ENCODE measurements around the gene RAD18.

The RAD18 gene

DNA sequence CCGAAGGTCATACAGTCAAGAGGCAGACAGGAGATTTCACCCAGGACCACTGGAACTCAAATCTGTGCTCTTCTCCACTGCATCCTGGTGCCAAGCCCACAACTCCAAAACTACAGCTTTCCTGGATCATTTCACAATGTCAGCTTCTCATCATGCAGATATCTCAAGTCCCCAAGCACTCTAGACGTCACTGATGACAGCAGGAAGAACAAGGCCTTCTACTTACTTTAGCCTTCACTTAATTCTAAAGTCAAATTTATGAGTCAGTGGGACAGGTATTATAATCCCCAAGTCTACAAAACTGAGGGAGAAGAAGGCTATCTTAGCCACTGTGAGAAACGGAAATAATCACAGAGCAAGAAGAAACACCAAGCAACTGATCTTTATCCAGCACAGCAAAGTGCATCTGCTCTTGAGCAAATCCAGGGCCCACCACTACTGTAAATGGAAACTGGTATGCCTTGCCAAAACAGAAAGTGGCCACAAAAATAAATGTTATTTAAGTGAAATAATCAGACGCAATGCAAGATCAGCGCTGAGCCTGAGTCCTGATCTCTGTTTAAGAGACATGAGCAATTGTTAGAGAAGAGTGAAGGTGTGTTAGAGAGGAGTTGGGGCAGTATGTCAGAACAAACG lies 928 bp downstream of the RAD18 start:
- TF ChIP-seq, protein P1, sequence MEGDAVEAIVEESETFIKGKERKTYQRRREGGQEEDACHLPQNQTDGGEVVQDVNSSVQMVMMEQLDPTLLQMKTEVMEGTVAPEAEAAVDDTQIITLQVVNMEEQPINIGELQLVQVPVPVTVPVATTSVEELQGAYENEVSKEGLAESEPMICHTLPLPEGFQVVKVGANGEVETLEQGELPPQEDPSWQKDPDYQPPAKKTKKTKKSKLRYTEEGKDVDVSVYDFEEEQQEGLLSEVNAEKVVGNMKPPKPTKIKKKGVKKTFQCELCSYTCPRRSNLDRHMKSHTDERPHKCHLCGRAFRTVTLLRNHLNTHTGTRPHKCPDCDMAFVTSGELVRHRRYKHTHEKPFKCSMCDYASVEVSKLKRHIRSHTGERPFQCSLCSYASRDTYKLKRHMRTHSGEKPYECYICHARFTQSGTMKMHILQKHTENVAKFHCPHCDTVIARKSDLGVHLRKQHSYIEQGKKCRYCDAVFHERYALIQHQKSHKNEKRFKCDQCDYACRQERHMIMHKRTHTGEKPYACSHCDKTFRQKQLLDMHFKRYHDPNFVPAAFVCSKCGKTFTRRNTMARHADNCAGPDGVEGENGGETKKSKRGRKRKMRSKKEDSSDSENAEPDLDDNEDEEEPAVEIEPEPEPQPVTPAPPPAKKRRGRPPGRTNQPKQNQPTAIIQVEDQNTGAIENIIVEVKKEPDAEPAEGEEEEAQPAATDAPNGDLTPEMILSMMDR (IDR thresholded peaks at IDR 0.05; ENCODE audit: insufficient read depth, low read length, poor library complexity, severe bottlenecking), result no peak
- Histone ChIP-seq H3K27me3 (replicated peaks; ENCODE audit: control insufficient read depth, insufficient read depth, low read length) (no peaks in the 10 kb centered on the region), H3K36me3 (ENCODE audit: control insufficient read depth, insufficient read depth, low read length) (no peaks in the 10 kb centered on the region; the same call in 1 of the 2 replicates), H3K4me3 (replicated peaks; ENCODE audit: low read depth, low read length) (peak overlapping the region; percentile 72)
- no peak for DNase-seq (ENCODE audit: extremely low read depth, insufficient read length)

DNA sequence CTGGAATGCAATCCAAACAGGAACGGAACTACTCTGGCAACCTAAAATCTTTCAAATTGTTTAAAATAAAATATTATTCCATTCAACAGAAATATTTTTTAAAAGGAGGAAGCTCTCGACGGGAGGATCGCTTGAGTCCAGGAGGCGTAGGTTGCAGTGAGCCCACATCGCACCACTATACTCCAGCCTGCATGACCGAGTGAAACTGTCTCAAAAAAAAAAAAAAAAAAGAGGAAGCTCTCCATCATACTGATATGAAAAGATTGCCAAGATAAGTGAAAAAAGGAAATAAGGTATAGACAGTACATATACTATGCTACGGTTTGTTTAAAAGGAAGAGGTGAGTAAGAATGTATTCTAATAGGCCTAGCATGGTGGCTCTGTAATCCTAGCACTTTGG lies 3.6 kb downstream of the RAD18 start:
- Histone ChIP-seq H3K36me3 (ENCODE audit: control insufficient read depth, insufficient read depth, low read length) (peaks cover 1% of the 10 kb centered on the region; the same call in 1 of the 2 replicates), H3K27me3 (replicated peaks; ENCODE audit: control insufficient read depth, insufficient read depth, low read length) (no peaks in the 10 kb centered on the region), H3K4me3 (replicated peaks; ENCODE audit: low read depth, low read length) (no peak overlapping the region)
- TF ChIP-seq, protein P1 (IDR thresholded peaks at IDR 0.05; ENCODE audit: insufficient read depth, low read length, poor library complexity, severe bottlenecking), result no peak
- DNase-seq (ENCODE audit: extremely low read depth, insufficient read length), result no peak

DNA sequence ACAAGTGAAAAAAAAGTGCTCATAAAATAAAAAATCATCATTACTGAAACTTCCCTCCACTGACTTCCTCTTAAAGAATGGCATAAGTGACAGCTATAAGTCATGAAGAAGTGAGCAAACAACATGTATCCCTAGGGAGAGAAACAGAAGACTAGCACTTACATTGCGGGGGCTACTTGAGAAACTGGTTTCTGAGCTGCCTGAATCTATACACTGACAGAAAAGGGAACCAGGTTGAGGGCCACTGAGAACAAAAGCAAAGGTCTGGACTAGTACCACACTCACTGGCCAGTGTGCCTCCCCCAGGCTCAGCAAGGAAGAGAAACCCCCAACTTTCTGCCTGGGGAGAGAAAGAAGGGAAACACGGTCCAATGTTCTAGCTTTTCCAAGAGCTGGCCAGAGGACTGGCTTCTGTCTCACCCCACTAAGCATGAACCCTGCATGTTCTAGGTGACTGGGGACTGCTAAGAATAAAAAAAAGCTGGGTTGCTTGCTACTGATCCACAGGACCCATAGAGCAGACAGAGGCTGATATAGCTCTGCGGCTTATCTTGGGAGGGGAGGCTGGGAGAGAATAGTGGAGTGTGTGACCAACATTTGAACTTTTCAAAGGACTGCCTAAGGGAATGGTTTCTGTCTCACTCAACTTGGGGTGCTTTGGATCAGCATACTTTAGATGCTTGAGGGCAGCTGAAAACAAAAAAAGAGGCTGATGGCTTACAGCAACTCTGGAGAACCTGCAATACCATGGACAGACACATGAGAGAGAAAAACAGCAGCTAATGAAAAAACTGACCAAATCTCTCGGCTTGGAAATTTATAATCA lies 8.1 kb downstream of the RAD18 start:
- peak; percentile 43 for DNase-seq (ENCODE audit: extremely low read depth, insufficient read length)
- no peaks in the 10 kb centered on the region for H3K27me3 ChIP-seq (replicated peaks; ENCODE audit: control insufficient read depth, insufficient read depth, low read length)
- TF ChIP-seq, protein P1 (IDR thresholded peaks at IDR 0.05; ENCODE audit: insufficient read depth, low read length, poor library complexity, severe bottlenecking), result no peak
- H3K36me3 ChIP-seq (ENCODE audit: control insufficient read depth, insufficient read depth, low read length), result peaks cover 1% of the 10 kb centered on the region; the same call in 1 of the 2 replicates
- no peak overlapping the region for H3K4me3 ChIP-seq (replicated peaks; ENCODE audit: low read depth, low read length)

DNA sequence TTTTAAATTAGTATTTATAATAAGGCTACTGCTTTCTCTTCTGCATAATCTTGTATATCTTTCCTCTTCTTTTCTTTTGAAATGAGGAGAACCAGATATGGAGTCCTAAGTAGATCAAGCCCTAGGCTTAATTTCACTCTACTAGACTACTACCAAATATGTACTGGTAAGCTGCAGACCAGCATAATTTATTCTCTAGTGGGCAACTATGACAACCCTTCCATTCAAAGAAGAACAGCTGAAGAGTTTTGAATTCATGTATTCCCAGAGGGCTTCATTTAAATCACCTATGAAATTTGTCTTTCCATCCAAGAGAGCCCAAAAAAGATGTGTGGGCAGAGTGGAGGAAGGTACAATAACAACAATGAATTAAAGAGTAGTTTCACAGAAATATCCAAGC lies 10.0 kb downstream of the RAD18 start:
- H3K36me3 ChIP-seq (ENCODE audit: control insufficient read depth, insufficient read depth, low read length), result peaks cover 1% of the 10 kb centered on the region; the same call in 1 of the 2 replicates

DNA sequence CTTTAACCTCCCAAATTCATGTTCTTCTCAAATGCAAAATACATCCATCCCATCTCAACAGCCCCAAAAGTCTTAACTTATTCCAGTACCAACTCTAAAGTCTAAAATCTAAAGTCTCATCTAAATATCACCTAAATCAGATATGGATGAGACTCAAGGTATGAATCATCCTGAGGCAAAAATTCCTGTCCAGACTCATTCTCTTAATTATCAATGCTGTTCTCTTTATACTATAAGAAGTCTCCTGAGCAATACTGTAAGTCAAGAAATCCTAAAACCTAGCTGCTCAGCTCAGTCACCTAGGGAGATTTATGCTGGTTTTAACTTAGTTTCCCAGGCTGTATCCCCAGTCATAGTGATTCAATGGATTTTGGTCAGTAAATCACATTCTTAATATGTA lies 11.1 kb downstream of the RAD18 start:
- Histone ChIP-seq H3K36me3 (ENCODE audit: control insufficient read depth, insufficient read depth, low read length) (peaks cover 1% of the 10 kb centered on the region; the same call in 1 of the 2 replicates), H3K27me3 (replicated peaks; ENCODE audit: control insufficient read depth, insufficient read depth, low read length) (no peaks in the 10 kb centered on the region), H3K4me3 (replicated peaks; ENCODE audit: low read depth, low read length) (no peak overlapping the region)
- DNase-seq (ENCODE audit: extremely low read depth, insufficient read length), result no peak
- TF ChIP-seq, protein P1 (IDR thresholded peaks at IDR 0.05; ENCODE audit: insufficient read depth, low read length, poor library complexity, severe bottlenecking), result no peak

More for the DNA sequence above, 10.0 kb downstream of the RAD18 start:
- no peak overlapping the region for H3K4me3 ChIP-seq (replicated peaks; ENCODE audit: low read depth, low read length)
- DNase-seq (ENCODE audit: extremely low read depth, insufficient read length), result no peak
- no peaks in the 10 kb centered on the region for H3K27me3 ChIP-seq (replicated peaks; ENCODE audit: control insufficient read depth, insufficient read depth, low read length)
- TF ChIP-seq, protein P1 (IDR thresholded peaks at IDR 0.05; ENCODE audit: insufficient read depth, low read length, poor library complexity, severe bottlenecking), result no peak
